ENCODE results near the gene CAMTA1. TPM values are rescaled to one million over a fixed set of nuclear protein-coding genes. Genes with fewer than 3 reads are reported as not detected.

Gene CAMTA1
- polyA plus RNA-seq, 1 experiment = 64.9 TPM

DNA sequence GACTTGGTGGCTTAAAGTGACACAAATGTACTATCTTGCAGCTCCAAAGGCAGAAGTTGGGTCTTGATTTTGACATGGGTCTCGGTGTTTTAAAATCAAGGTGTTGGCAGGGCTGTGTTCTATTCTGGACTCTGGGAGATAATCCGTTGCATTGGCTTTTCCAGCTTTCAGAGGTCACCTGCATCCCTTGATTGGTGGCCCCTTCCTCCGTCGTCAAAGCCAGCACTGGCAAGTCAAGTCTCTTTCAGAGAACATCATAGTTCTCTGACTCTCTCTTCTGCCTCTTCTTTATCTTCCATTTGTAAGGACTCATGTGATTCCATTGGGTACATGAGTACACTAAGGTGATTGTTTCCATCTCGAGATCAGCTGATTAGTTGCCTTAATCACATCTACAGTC lies 172.1 kb downstream of the CAMTA1 start:
- Histone ChIP-seq H3K27ac (ENCODE audit: low read depth, low read length) (no peak overlapping the region), H3K27me3 (ENCODE audit: control insufficient read depth, insufficient read depth, low read length) (peaks cover 20% of the 10 kb centered on the region), H3K9me3 (ENCODE audit: control insufficient read depth, insufficient read depth, low read length) (no peaks in the 10 kb centered on the region; the same call in none of the 2 replicates), H3K4me3 (ENCODE audit: low read depth, low read length) (no peak overlapping the region)
- ChIA-PET POLR2A (no interaction called here), CTCF (no interaction called here)
- TF ChIP-seq, protein P1, sequence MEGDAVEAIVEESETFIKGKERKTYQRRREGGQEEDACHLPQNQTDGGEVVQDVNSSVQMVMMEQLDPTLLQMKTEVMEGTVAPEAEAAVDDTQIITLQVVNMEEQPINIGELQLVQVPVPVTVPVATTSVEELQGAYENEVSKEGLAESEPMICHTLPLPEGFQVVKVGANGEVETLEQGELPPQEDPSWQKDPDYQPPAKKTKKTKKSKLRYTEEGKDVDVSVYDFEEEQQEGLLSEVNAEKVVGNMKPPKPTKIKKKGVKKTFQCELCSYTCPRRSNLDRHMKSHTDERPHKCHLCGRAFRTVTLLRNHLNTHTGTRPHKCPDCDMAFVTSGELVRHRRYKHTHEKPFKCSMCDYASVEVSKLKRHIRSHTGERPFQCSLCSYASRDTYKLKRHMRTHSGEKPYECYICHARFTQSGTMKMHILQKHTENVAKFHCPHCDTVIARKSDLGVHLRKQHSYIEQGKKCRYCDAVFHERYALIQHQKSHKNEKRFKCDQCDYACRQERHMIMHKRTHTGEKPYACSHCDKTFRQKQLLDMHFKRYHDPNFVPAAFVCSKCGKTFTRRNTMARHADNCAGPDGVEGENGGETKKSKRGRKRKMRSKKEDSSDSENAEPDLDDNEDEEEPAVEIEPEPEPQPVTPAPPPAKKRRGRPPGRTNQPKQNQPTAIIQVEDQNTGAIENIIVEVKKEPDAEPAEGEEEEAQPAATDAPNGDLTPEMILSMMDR (IDR thresholded peaks at IDR 0.05; ENCODE audit: low read depth, low read length) = no peak
- DNase-seq (ENCODE audit: low read depth, low spot score) = no peak

DNA sequence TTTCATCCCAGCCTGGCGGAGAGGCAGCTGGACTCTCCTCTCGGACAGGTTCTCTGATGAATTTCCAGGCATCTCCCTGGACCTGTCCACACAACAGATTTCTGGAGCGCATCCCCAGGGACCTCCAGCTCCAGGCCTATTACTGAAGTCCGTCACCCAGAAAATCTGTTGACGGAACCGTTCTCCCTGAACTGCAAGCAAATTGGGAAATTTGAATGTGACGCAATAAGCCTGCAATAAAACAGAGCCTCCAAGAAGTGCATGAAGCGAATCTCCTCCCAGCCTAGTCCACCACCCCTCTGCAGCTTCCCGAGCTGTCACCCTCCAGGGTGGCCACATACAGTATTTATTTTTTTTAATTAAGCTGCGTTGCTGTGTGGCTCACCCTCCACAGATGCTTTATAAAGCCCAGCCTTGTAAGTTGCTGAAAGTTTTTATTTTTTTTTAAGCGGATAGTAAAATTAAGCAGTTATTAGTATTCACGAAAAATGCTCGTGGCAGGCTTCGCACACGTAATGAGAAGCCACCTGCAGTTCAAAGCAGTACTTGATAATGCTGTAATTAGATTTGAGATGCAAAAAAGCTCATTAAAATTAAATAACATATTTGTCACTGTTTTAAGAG lies 173.3 kb downstream of the CAMTA1 start:
- peaks cover 20% of the 10 kb centered on the region for H3K27me3 ChIP-seq (ENCODE audit: control insufficient read depth, insufficient read depth, low read length)
- no peak overlapping the region for H3K4me3 ChIP-seq (ENCODE audit: low read depth, low read length)
- H3K27ac ChIP-seq (ENCODE audit: low read depth, low read length) = no peak overlapping the region
- ChIA-PET POLR2A (no interaction called here), CTCF (interaction anchor here (0.5 kb wide), 1 partner anchor 19 kb away, joined by 3 read pairs; no protein-coding TSS in a partner anchor)
- TF ChIP-seq, protein P1 (IDR thresholded peaks at IDR 0.05; ENCODE audit: low read depth, low read length) = no peak
- no peaks in the 10 kb centered on the region; the same call in none of the 2 replicates for H3K9me3 ChIP-seq (ENCODE audit: control insufficient read depth, insufficient read depth, low read length)
- DNase-seq (ENCODE audit: low read depth, low spot score) = no peak

DNA sequence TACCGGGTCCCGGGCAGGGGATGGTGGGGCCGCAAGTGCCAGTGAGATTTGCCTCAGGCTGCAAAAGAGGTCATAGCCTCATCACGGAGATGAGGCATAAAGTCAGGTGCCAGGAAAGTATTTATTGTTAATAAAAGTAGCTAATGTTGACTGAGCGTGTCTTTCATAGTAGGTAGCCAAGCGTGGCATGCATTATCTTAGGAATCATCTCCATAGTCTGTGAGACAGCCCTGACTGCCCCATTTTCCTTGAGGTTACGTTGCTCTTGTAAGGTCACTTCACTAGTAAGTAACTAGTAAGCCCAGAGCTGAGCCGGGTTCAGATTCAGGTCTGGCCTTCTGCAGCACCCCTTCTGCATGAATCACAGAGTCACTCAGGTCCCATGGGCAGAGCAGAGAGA lies 174.2 kb downstream of the CAMTA1 start:
- Histone ChIP-seq H3K4me3 (ENCODE audit: low read depth, low read length) (no peak overlapping the region), H3K27me3 (ENCODE audit: control insufficient read depth, insufficient read depth, low read length) (peaks cover 28% of the 10 kb centered on the region), H3K27ac (ENCODE audit: low read depth, low read length) (no peak overlapping the region), H3K9me3 (ENCODE audit: control insufficient read depth, insufficient read depth, low read length) (no peaks in the 10 kb centered on the region; the same call in none of the 2 replicates)
- TF ChIP-seq, protein P1 (IDR thresholded peaks at IDR 0.05; ENCODE audit: low read depth, low read length) = no peak
- ChIA-PET CTCF (interaction anchor here (1.0 kb wide), 1 partner anchor 83 kb away, joined by 3 read pairs; no protein-coding TSS in a partner anchor), POLR2A (no interaction called here)
- DNase-seq (ENCODE audit: low read depth, low spot score) = no peak

DNA sequence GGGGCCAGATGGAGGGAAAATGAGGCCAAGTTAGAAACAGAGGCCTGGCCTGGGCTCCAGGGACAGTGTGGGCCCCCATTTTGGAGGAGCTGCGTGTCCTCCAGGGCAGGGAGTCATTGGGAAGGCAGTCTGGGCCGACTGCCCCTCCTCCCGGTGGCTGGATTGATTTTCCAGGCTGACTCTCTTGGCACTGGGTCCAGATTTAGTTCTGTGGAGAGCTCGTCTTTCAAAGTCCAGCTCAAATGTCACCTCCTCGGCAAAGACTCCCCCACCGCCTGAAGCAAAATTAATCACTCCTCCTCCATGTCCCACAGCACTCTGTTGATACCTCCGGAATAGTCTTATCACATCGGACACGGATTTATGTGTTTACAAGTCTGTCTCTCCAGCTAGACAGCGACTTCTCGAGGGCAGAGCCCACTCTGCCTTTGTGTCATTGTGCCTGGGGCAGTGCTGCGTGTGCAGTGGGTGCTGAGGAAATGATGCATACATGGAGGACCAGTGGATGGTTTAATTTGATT lies 175.1 kb downstream of the CAMTA1 start:
- POLR2A ChIA-PET = interaction anchor here (0.8 kb wide), 1 partner anchor 175 kb away, joined by 3 read pairs; the partner anchor contains the start of gene CAMTA1
- TF ChIP-seq, protein P1 (IDR thresholded peaks at IDR 0.05; ENCODE audit: low read depth, low read length) = no peak
- no peak overlapping the region for H3K27ac ChIP-seq (ENCODE audit: low read depth, low read length)
- H3K27me3 ChIP-seq (ENCODE audit: control insufficient read depth, insufficient read depth, low read length) = peaks cover 27% of the 10 kb centered on the region
- DNase-seq (ENCODE audit: low read depth, low spot score) = peak; percentile 15
- no peak overlapping the region for H3K4me3 ChIP-seq (ENCODE audit: low read depth, low read length)
- CTCF ChIA-PET = interaction anchor here (0.5 to 1.0 kb wide), 2 partner anchors 56 to 82 kb away, joined by 3 read pairs; no protein-coding TSS in a partner anchor
- no peaks in the 10 kb centered on the region; the same call in none of the 2 replicates for H3K9me3 ChIP-seq (ENCODE audit: control insufficient read depth, insufficient read depth, low read length)

DNA sequence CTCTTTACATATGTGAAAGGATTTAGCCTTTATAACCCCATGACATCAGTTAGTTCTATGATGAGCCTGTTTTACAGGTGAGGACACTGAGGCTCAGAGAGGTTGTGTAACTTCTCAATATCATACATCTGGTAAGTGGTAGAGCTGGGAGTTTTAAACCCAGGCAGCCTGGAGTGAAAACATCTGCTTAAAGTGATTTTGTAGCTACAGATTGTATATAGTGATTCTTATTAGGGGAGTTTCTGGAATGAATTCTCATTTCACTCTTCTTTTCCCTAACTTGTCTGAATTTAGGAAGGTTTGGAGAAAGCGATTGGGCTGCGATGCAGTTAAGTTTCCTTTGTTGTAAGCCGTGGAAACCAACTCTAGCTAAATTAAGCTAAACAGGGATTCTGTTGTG lies 175.6 kb downstream of the CAMTA1 start:
- DNase-seq (ENCODE audit: low read depth, low spot score) = no peak

More for the DNA sequence above, 175.6 kb downstream of the CAMTA1 start:
- ChIA-PET CTCF (interaction anchor here (0.5 kb wide), 1 partner anchor 56 kb away, joined by 3 read pairs; no protein-coding TSS in a partner anchor), POLR2A (interaction anchor here (0.8 kb wide), 1 partner anchor 176 kb away, joined by 3 read pairs; the partner anchor contains the start of gene CAMTA1)
- TF ChIP-seq, protein P1 (IDR thresholded peaks at IDR 0.05; ENCODE audit: low read depth, low read length) = no peak
- H3K27ac ChIP-seq (ENCODE audit: low read depth, low read length) = no peak overlapping the region
- H3K4me3 ChIP-seq (ENCODE audit: low read depth, low read length) = no peak overlapping the region
- peaks cover 23% of the 10 kb centered on the region for H3K27me3 ChIP-seq (ENCODE audit: control insufficient read depth, insufficient read depth, low read length)
- no peaks in the 10 kb centered on the region; the same call in none of the 2 replicates for H3K9me3 ChIP-seq (ENCODE audit: control insufficient read depth, insufficient read depth, low read length)
